Keratinocyte (primary cell): Measurements from ENCODE around the gene AFAP1L1.

Experiments used
- EZH2 ChIP-seq: IDR thresholded peaks from one replicate; pipeline ENCODE4 v1.6.1; 2012; ENCODE audit warnings: inconsistent platforms, mild to moderate bottlenecking, low read length, moderate library complexity
- TF ChIP-seq, protein P1 (sequence below), 3 experiments: IDR thresholded peaks in 1 of 3; conservative IDR thresholded peaks in 1 of 3; optimal IDR thresholded peaks in 1 of 3; 2 replicates in 2 of 3; 3 replicates in 1 of 3; pipeline versions ENCODE3 to v1.5.1; 2011; ENCODE audit warnings: low read length in 3 of 3, mild to moderate bottlenecking in 3 of 3, moderate library complexity in 2 of 3, control low read depth in 1 of 3, inconsistent platforms in 1 of 3; ENCODE audit not compliant: insufficient read depth in 2 of 3; ENCODE audit errors: extremely low read depth in 1 of 3

DNA sequence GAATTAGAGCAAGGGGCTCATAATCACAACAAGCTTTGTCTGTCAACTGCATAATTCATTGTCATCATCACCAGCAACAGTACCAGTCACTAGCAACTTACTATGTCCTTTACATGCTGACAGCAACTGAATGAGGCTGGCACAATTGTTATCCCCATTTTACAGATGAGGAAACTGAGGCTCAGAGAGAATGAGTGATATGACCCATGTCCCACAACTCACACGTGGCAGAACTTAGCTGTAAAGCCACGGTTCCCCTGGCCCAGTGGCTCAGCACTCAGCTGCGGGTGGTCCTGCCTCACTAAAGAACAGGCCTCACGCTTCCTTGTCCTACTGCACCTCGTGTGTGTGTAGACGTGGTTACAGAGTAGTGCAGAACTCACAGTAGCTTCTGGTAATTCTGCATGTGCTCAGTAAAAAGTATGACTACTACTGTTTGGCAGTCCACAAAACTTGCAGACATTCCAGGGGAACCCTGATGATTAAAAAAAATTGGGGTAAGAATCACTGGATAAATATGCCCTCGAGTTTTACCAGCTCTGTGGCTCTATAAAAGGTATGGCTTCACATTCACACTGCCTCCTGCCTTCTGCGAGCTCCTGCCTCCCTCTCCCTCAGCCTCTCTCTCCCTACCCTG, 30.2 kb downstream of the AFAP1L1 start:
- TF ChIP-seq, protein P1, sequence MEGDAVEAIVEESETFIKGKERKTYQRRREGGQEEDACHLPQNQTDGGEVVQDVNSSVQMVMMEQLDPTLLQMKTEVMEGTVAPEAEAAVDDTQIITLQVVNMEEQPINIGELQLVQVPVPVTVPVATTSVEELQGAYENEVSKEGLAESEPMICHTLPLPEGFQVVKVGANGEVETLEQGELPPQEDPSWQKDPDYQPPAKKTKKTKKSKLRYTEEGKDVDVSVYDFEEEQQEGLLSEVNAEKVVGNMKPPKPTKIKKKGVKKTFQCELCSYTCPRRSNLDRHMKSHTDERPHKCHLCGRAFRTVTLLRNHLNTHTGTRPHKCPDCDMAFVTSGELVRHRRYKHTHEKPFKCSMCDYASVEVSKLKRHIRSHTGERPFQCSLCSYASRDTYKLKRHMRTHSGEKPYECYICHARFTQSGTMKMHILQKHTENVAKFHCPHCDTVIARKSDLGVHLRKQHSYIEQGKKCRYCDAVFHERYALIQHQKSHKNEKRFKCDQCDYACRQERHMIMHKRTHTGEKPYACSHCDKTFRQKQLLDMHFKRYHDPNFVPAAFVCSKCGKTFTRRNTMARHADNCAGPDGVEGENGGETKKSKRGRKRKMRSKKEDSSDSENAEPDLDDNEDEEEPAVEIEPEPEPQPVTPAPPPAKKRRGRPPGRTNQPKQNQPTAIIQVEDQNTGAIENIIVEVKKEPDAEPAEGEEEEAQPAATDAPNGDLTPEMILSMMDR (optimal IDR thresholded peaks at IDR 0.05 in 1 of 3, IDR thresholded peaks at IDR 0.05 in 1 of 3, conservative IDR thresholded peaks at IDR 0.05 in 1 of 3; ENCODE audit: extremely low read depth in 1 of 3, insufficient read depth in 2 of 3, low read length in 3 of 3) = no peak
- no peak for TF ChIP-seq EZH2
